Caco-2 (cell line): ENCODE measurements around the gene SIAH2. TPM values are rescaled to one million over a fixed set of nuclear protein-coding genes. Genes with fewer than 3 reads are reported as not detected.

Experiments used
- BruUV-seq: library from RNA; stranded (reverse); fragments of 400-500 nt; replicated peaks from 2 replicates; lab custom pipeline; 2021; lab: Mats Ljungman, UMichigan
- CTCF ChIA-PET: fragments of 300-600 bp; sonication (Branson Sonifier 250); formaldehyde crosslinking; loops from one replicate; lab custom pipeline; 2022; ENCODE audit warnings: antibody characterized with exemption; lab: Charles Lee
- POLR2A ChIA-PET: fragments of 300-600 bp; sonication (Branson Sonifier 250); formaldehyde crosslinking; loops from one replicate; lab custom pipeline; 2022; ENCODE audit warnings: antibody characterized with exemption; lab: Charles Lee
- DNase-seq, 2 experiments: peaks; one replicate each; pipeline versions ENCODE4 v3.0.0 to v3.0.0-alpha.2; 2020 to 2022
- H3K27me3 ChIP-seq: replicated peaks from 2 replicates; pipeline ENCODE4 v1.6.0; 2011; ENCODE audit warnings: low read length; ENCODE audit not compliant: control insufficient read depth, insufficient read depth
- H3K36me3 ChIP-seq: 2 replicates; pipeline ENCODE4 v1.5.1; 2011; ENCODE audit warnings: low read length; ENCODE audit not compliant: control insufficient read depth, insufficient read depth
- H3K4me1 ChIP-seq: fragments of 250-450 bp; sonication (Bioruptor Pico); 2 replicates; pipeline ENCODE4 v1.5.1; 2020; ENCODE audit warnings: mild to moderate bottlenecking
- H3K4me3 ChIP-seq: 2 replicates; pipeline ENCODE4 v1.5.1; 2011; ENCODE audit warnings: low read depth, mild to moderate bottlenecking, control low read depth, low read length
- H3K9me3 ChIP-seq: fragments of 250-450 bp; sonication (Bioruptor Pico); 2 replicates; pipeline ENCODE4 v1.5.1; 2020; ENCODE audit warnings: mild to moderate bottlenecking, moderate library complexity
- H3K27ac Mint-ChIP-seq: one replicate; pipeline ENCODE4 v1.8.0; 2022; ENCODE audit warnings: mixed read lengths; ENCODE audit not compliant: unreplicated experiment
- H3K27me3 Mint-ChIP-seq: one replicate; pipeline ENCODE4 v1.8.0; 2022; ENCODE audit warnings: mixed read lengths; ENCODE audit not compliant: insufficient read depth, unreplicated experiment
- H3K36me3 Mint-ChIP-seq: one replicate; pipeline ENCODE4 v1.8.0; 2022; ENCODE audit warnings: mild to moderate bottlenecking, mixed read lengths; ENCODE audit not compliant: insufficient read depth, unreplicated experiment
- H3K4me1 Mint-ChIP-seq: one replicate; pipeline ENCODE4 v1.8.0; 2022; ENCODE audit warnings: low read depth, mixed read lengths; ENCODE audit not compliant: unreplicated experiment
- H3K4me3 Mint-ChIP-seq: one replicate; pipeline ENCODE4 v1.8.0; 2022; ENCODE audit warnings: mild to moderate bottlenecking, moderate library complexity, mixed read lengths; ENCODE audit not compliant: unreplicated experiment
- H3K9me3 Mint-ChIP-seq: one replicate; pipeline ENCODE4 v1.8.0; 2022; ENCODE audit warnings: mixed read lengths; ENCODE audit not compliant: unreplicated experiment
- intact Hi-C: fragments of 100-400 bp; cut with micrococcal nuclease; formaldehyde crosslinking; loops from one replicate; pipeline ENCODE4 v1.10.0; 2022; ENCODE audit not compliant: unreplicated experiment
- total RNA-seq: library from RNA; stranded (reverse); gene quantifications from 2 replicates; pipeline ENCODE4 v1.2.3, GENCODE V29; 2022
- TF ChIP-seq, protein P1 (sequence below), 2 experiments: fragments of 200-600 bp in 1 of 2; IDR thresholded peaks; 1 replicate in 1 of 2; 2 replicates in 1 of 2; pipeline versions ENCODE4 v1.5.1 to v1.8.0; 2011 to 2022; ENCODE audit warnings: antibody characterized with exemption in 1 of 2, control low read depth in 1 of 2, inconsistent platforms in 1 of 2, low read depth in 1 of 2, low read length in 1 of 2, mild to moderate bottlenecking in 1 of 2, moderate library complexity in 1 of 2; ENCODE audit not compliant: insufficient read depth in 1 of 2, severe bottlenecking in 1 of 2, unreplicated experiment in 1 of 2

The SIAH2 gene
- total RNA-seq, 1 experiment from 2014 or later = 25.6 TPM

- Histone ChIP-seq H3K27me3 (no peaks in the 10 kb centered on the region), H3K36me3 (no peaks in the 10 kb centered on the region), H3K4me1 (no peaks in the 10 kb centered on the region), H3K9me3 (peaks cover 4% of the 10 kb centered on the region; the same call in 1 of the 2 replicates), H3K4me3 (no peak overlapping the region)
- ChIA-PET POLR2A (no interaction called here), CTCF (no interaction called here)
- TF ChIP-seq, protein P1, sequence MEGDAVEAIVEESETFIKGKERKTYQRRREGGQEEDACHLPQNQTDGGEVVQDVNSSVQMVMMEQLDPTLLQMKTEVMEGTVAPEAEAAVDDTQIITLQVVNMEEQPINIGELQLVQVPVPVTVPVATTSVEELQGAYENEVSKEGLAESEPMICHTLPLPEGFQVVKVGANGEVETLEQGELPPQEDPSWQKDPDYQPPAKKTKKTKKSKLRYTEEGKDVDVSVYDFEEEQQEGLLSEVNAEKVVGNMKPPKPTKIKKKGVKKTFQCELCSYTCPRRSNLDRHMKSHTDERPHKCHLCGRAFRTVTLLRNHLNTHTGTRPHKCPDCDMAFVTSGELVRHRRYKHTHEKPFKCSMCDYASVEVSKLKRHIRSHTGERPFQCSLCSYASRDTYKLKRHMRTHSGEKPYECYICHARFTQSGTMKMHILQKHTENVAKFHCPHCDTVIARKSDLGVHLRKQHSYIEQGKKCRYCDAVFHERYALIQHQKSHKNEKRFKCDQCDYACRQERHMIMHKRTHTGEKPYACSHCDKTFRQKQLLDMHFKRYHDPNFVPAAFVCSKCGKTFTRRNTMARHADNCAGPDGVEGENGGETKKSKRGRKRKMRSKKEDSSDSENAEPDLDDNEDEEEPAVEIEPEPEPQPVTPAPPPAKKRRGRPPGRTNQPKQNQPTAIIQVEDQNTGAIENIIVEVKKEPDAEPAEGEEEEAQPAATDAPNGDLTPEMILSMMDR (IDR thresholded peaks at IDR 0.05; ENCODE audit: insufficient read depth in 1 of 2, low read depth in 1 of 2, low read length in 1 of 2, severe bottlenecking in 1 of 2, unreplicated experiment in 1 of 2) = no peak
- Mint-ChIP-seq H3K4me1 (no peaks in the 10 kb centered on the region), H3K27ac (no peak overlapping the region), H3K9me3 (no peaks in the 10 kb centered on the region), H3K36me3 (no peaks in the 10 kb centered on the region), H3K27me3 (peaks cover 12% of the 10 kb centered on the region), H3K4me3 (no peak overlapping the region)
- no TSS peak for BruUV-seq
- no peak for DNase-seq
- intact Hi-C loops = no loop called here
Measured at GRCh38 chr3:150697646-150698045, 65.3 kb downstream of the SIAH2 start.

- H3K27me3 ChIP-seq = no peaks in the 10 kb centered on the region
- intact Hi-C loops = no loop called here
- Mint-ChIP-seq H3K4me3 (no peak overlapping the region), H3K27ac (no peak overlapping the region), H3K36me3 (no peaks in the 10 kb centered on the region), H3K9me3 (peaks cover 9% of the 10 kb centered on the region), H3K27me3 (peaks cover 3% of the 10 kb centered on the region), H3K4me1 (no peaks in the 10 kb centered on the region)
- no peak overlapping the region for H3K4me3 ChIP-seq
- DNase-seq = no peak
- POLR2A ChIA-PET = no interaction called here
- no peaks in the 10 kb centered on the region for H3K4me1 ChIP-seq
- H3K9me3 ChIP-seq = peaks cover 25% of the 10 kb centered on the region; the same call in 1 of the 2 replicates
- no peaks in the 10 kb centered on the region for H3K36me3 ChIP-seq
- TF ChIP-seq, protein P1 (IDR thresholded peaks at IDR 0.05; ENCODE audit: insufficient read depth in 1 of 2, low read depth in 1 of 2, low read length in 1 of 2, severe bottlenecking in 1 of 2, unreplicated experiment in 1 of 2) = no peak
- no TSS peak for BruUV-seq
- CTCF ChIA-PET = no interaction called here
Measured at GRCh38 chr3:150691414-150692040, 71.4 kb downstream of the SIAH2 start.

Other genes starting within 250 kb of the SIAH2 start
- gene SERP1, start 216.7 kb downstream of the SIAH2 start, total RNA-seq = 89.4 and 90.8 TPM in 2 replicates
- gene EIF2A, start 216.4 kb downstream of the SIAH2 start, total RNA-seq = 97.1 and 103 TPM in 2 replicates
- gene SELENOT, start 159.8 kb downstream of the SIAH2 start, total RNA-seq = 121 and 124 TPM in 2 replicates
- not detected in 2 replicates for gene ERICH6, start 59.2 kb downstream of the SIAH2 start, total RNA-seq
- not detected in 2 replicates for gene MINDY4B, start 142.3 kb upstream of the SIAH2 start, total RNA-seq
- not detected in 2 replicates for gene CLRN1, start 209.6 kb upstream of the SIAH2 start, total RNA-seq